HG02763 (cell line): ENCODE data around the gene ATAT1.

ENCODE experiments used
- ATAC-seq: cut with Tn5 transposase; IDR thresholded peaks from one replicate; pipeline ENCODE4 v1.9.1; 2021; ENCODE audit warnings: mild to moderate bottlenecking, moderate library complexity; ENCODE audit not compliant: unreplicated experiment

Gene ATAT1

GRCh38 chr6:30613251-30614043, 13.2 kb upstream of the ATAT1 start:
- no peak for ATAC-seq

DNA sequence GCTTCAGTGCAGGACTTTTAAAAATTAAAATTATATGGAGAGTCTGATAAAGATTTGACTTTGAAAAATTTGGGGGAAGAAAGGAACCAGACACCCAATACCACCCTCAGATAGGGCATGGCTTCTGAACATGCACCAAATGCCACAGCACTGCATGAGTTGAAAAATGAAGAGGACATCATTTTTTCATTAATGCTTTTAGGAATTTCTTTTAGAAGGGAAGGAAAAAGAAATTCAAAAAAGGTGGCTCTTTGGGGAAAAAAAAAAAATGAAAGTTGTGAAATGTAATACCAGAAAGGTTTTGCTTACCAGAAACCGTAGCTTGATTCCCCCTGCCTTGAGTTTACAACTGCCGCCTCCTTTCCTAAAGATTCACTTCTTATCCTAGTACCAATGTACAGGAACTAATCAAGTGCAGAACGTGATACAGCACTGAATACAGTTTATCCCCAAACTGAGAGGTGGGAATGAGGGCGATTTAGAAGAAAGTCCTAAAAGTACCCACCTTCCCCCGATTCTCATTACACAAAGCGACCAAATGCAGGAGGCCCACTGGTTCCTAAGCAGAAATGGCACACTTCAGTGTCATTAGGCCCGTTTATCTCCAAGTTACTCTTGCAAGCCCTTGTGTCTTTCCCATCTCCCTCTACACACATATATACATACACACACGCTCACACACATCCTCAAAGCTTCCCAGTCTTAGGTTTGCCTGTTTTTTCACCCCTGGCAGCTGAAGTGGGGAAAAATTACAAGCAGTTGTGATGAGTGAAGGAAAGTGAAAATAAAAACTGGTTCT, 12.4 kb upstream of the ATAT1 start:
- ATAC-seq = no peak

DNA sequence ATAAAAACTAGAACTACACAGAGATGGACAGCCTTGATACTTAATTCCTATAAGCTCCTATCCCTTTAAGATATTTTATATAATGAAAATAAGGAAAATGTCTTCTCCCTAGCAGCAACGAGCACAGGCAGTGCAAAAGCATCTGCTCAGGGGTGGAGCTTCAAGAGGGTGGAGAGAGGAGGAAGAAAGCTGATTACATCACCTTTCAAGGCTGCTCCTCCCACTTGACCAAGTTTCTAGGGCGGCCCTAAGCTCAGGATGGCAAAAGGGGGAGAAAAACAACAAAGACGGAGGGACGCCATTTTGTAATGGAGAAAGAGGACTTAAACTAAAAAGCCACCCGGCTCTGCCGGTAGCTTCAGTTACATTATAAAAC, 11.8 kb upstream of the ATAT1 start:
- ATAC-seq = peak; percentile 33

GRCh38 chr6:30615219-30615957, 11.3 kb upstream of the ATAT1 start:
- no peak for ATAC-seq

- ATAC-seq = no peak
These were observed 10.5 kb upstream of the ATAT1 start for GRCh38 chr6:30615958-30616810.

DNA sequence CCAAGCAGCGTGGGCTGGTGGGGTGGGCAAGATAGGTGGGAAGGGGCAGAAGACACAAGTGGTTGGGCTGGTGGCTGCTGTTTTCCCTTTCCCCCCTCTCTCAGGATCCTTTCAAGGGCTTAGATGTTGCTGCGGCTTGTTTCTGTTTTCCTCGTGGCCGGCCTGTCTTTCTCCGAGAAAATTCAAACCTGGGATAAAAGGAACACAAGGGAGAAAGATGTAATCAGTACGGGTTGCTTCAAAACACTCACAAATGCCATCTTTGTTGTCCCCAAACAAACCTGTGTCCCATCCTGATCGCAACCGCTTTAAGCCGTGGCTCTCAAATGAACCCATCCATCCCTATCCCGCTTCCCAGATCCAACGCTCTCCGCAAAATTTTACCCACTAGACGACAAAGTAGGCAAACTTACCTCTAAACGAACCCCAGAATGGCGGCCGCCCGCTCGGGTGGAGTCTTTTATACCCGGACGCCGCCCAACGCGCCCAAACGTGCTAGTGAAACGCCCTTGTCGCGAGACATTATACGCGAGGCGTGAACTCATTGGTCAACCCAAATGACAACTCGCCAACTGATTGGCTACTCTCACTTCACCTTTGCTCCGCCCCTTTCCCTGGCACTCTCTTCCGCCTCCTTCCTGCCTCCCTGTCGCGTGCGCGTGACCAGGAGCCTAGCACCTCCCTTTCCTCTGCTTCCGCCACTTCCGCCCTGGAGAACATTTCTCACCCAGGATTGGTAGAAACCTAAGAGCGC, 9.7 kb upstream of the ATAT1 start, which contains the start of gene PPP1R10:
Gene PPP1R10, minus strand, starts transcription at position 433 of the 754 bp plus-strand sequence. CDS start 7,299 bp downstream, outside the sequence.
- peak; percentile 80 for ATAC-seq

- ATAC-seq = peak; percentile 72
These were observed 9.0 kb upstream of the ATAT1 start, which contains the start of gene MRPS18B for GRCh38 chr6:30617565-30618269. TSS of gene MRPS18B (plus strand) at chr6:30617840. CDS start at chr6:30617866, 26 bp downstream.

GRCh38 chr6:30618270-30618797, 8.3 kb upstream of the ATAT1 start:
- no peak for ATAC-seq

- no peak for ATAC-seq
These were observed 7.1 kb upstream of the ATAT1 start for GRCh38 chr6:30619561-30619960.

DNA sequence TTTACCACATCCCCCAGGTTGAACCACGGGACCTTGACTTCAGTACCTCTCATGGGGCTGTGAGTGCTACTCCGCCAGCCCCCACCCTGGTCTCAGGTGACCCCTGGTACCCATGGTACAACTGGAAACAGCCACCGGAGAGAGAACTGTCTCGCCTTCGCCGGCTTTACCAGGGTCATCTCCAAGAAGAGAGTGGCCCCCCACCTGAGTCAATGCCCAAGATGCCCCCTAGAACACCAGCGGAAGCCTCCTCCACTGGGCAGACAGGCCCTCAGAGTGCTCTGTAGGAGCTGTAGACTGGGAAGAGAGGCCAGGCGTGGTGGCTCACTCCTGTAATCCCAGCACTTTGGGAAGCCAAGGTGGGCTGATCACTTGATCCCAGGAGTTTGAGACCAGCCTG, 1.2 kb upstream of the ATAT1 start:
- ATAC-seq = no peak

- no peak for ATAC-seq
These were observed 9.2 kb downstream of the ATAT1 start for GRCh38 chr6:30635834-30636233.

- ATAC-seq = no peak
These were observed 13.8 kb downstream of the ATAT1 start for GRCh38 chr6:30640481-30640880.

DNA sequence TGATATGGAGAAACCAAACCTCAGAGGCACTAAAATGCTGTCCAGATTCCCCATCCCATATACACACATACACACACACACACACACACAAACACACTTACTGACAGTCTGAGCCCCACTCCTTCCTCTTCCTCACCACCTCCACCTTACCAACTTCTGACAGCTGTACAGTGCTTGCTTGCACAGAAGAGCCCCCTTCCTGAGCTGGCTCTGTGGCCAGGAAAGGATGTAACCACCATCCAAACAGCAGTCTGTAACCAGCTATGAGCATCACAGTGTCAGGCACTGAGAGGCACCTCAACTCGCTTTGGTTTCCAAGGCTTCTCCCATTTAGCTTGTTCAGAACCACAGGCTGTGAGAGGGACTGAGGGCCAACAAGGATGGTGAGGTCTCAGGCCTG, 14.4 kb downstream of the ATAT1 start:
- no peak for ATAC-seq

GRCh38 chr6:30643656-30644055, 17.0 kb downstream of the ATAT1 start:
- ATAC-seq = no peak

DNA sequence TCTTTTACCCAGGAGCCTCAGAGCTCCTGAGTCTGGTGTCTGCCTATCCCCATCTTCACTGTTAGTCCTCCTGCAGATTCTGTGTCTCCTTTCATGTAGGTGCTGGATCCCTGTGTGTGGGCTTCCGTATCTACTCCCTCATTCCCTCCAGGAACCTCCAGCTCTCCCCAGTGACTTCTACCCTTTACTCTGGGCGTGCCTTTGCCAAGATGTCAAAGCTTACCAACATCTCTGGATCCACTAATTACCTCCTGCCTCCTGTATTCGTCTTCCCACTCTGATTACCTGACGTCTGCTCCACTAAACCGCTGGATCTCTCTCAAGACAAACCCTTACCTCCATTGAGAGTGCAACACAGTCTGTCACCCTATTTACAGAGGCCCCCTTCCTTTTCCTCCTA, 18.1 kb downstream of the ATAT1 start:
- no peak for ATAC-seq

DNA sequence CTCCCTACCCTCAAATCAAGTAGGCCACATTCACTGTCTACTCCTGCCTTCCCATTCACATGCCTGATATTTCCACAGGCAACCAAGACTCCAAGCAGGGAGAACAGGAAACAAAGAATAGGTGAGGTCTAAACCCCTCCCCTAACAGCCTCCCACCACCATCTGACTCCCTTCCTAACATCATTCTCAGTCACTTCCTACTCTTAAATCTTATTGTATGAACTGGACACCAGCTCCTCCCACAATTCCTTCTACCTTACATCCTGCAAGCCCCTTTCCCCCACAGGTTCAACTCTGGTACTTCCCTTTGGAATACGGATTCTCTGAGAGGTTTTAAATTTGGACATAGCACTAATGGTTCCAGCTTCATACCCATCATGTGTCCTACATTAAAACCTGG, 19.3 kb downstream of the ATAT1 start:
- no peak for ATAC-seq

DNA sequence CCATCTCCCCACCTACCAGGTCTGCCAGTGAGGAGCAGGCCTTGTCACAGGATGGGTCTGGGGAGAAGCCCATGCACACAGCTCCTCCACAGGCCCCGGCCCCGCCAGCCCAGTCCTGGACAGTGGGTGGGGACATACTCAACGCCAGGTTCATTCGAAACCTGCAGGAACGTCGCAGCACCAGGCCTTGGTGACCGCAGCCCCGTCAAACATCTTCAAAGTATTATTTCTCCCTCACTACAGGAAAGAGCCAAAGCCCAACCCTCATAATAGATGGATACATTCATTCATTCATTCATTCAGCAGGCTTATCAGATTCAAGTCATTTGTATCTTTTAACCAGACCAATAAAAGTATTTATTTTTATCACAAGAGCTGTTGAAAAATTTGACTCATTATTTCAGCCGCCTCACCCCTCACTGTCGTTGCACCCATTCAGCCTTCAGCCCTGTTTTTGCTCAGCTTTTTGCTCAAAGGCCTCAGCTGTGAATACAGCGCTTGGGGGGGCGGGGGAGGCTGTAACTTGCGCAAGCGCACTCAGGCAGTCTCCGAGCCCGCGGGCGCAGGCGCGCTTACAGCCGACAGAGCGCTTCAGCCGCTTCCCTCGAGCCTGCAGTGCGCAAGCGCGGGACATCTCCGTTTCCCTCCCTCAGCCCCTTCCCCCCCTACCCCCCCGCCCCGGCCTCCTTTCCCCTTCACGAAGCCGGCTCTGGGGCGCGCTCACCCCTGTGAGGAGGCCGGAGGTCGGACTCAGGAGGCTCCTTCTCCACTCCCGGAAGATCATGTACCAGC, 20.0 kb downstream of the ATAT1 start, which contains the start of gene C6orf136:
Gene C6orf136, plus strand, starts transcription at position 684 of the 792 bp plus-strand sequence. Its CDS starts 99 bp downstream, at position 783.
- ATAC-seq = peak; percentile 49
